RWPE2 (cell line): ENCODE results near the gene LRRC47.

ENCODE experiments used
- ATAC-seq: fragments of 200-7000 bp; cut with Tn5 transposase; 3 replicates; pipeline ENCODE4 v1.9.1; 2021; ENCODE audit warnings: low read depth
- DNase-seq: peaks from one replicate; pipeline ENCODE4 v3.0.0-alpha.2; 2020; ENCODE audit warnings: low spot score
- H3K27ac ChIP-seq: fragments of 450-650 bp; 2 replicates; pipeline ENCODE4 v1.5.1; 2017; ENCODE audit warnings: mild to moderate bottlenecking; ENCODE audit not compliant: poor library complexity, severe bottlenecking
- H3K27me3 ChIP-seq: fragments of 250-450 bp; sonication (Bioruptor Pico); 2 replicates; pipeline ENCODE4 v1.5.1; 2021; ENCODE audit warnings: mild to moderate bottlenecking, moderate library complexity; ENCODE audit not compliant: insufficient read depth, poor library complexity, severe bottlenecking
- H3K36me3 ChIP-seq: fragments of 250-450 bp; sonication (Bioruptor Pico); 2 replicates; pipeline ENCODE4 v1.5.1; 2020; ENCODE audit warnings: low read depth, mild to moderate bottlenecking, moderate library complexity
- H3K4me1 ChIP-seq: fragments of 250-450 bp; sonication (Bioruptor Pico); 2 replicates; pipeline ENCODE4 v1.5.1; 2021; ENCODE audit warnings: mild to moderate bottlenecking, moderate library complexity; ENCODE audit not compliant: insufficient read depth, poor library complexity, severe bottlenecking
- H3K4me3 ChIP-seq: fragments of 250-450 bp; sonication (Bioruptor Pico); 2 replicates; pipeline ENCODE4 v1.5.1; 2021; ENCODE audit warnings: mild to moderate bottlenecking, moderate library complexity; ENCODE audit not compliant: severe bottlenecking
- H3K9me3 ChIP-seq: fragments of 250-450 bp; sonication (Bioruptor Pico); 2 replicates; pipeline ENCODE4 v1.5.1; 2021; ENCODE audit warnings: mild to moderate bottlenecking, moderate library complexity; ENCODE audit not compliant: severe bottlenecking
- CTCF ChIP-seq: fragments of 450-650 bp; IDR thresholded peaks from one replicate; pipeline ENCODE4 v1.5.1; 2017; ENCODE audit warnings: mild to moderate bottlenecking, moderate library complexity; ENCODE audit not compliant: poor library complexity, severe bottlenecking

The LRRC47 gene

GRCh38 chr1:3767328-3767925 is 28.9 kb downstream of the LRRC47 start:
- TF ChIP-seq CTCF, result no peak
- DNase-seq (no peak), ATAC-seq (no peak)
- Histone ChIP-seq H3K4me1 (no peaks in the 10 kb centered on the region), H3K27ac (no peak overlapping the region), H3K36me3 (no peaks in the 10 kb centered on the region), H3K4me3 (no peak overlapping the region), H3K27me3 (peaks cover 5% of the 10 kb centered on the region), H3K9me3 (no peaks in the 10 kb centered on the region)

DNA sequence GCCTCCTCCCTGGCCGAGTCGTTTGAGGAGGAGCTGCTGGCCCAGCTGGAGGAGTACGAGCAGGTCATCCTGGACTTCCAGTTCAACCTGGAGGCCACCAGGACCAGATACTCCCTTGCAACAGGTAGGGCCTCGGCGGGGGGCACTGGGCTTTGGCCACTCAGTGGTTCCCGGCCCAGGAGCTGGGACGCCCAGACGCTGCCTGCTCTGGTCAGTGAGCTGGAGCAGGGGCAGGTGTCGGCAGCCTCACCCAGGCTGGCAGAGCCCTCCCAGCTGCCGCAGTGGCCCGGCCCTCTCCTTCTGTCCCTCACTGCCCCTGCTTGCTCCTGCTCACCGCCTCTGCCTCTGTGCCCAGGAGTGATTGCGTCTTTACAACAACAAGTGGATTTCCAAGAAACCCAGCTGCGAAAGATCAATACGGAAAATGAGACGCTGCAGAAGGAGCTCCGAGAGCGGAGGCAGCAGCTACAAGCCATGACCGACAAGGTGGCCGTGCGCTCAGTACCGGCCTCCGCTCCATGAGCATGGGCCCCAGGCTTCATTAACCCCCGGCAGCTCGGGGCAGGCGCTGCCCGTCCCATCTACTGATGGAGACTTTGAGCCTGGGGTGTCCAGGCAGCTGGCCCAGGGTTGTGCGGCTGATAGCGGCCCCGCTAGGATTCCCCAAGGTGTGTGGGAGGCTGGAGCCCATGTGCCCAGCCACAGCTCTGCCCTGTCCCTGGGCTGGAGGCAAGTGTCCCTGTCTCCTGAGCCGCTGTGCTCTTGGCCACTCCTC is 32.8 kb downstream of the LRRC47 start:
- ATAC-seq (no peak), DNase-seq (peak; percentile 49)
- no peak overlapping the region for H3K4me3 ChIP-seq
- H3K9me3 ChIP-seq, result peaks cover 4% of the 10 kb centered on the region
- TF ChIP-seq CTCF, result no peak
- no peaks in the 10 kb centered on the region for H3K4me1 ChIP-seq
- H3K27ac ChIP-seq, result no peak overlapping the region
- H3K36me3 ChIP-seq, result no peaks in the 10 kb centered on the region
- H3K27me3 ChIP-seq, result peaks cover 11% of the 10 kb centered on the region

DNA sequence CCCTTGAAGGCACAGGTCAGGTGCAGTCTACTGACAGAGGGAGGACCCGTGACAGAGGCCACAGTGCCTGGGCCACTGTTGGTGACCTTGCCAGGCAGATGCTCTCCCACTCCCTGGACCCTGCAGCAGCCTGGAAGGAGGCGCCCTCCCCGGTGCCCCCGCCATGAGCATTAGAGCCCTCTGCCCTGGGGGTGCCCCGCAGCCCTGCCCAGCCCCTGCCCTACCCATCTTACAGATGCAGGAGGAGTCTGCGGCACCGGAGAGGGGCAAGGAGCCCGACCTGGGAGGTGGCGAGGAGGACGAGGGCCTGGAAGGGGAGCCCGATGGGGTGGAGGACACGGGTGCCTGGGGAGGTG is 33.4 kb downstream of the LRRC47 start:
- Histone ChIP-seq H3K27ac (no peak overlapping the region), H3K36me3 (no peaks in the 10 kb centered on the region), H3K9me3 (peaks cover 4% of the 10 kb centered on the region), H3K4me1 (no peaks in the 10 kb centered on the region), H3K27me3 (peaks cover 11% of the 10 kb centered on the region), H3K4me3 (no peak overlapping the region)
- TF ChIP-seq CTCF, result no peak
- DNase-seq (peak; percentile 62), ATAC-seq (no peak)

DNA sequence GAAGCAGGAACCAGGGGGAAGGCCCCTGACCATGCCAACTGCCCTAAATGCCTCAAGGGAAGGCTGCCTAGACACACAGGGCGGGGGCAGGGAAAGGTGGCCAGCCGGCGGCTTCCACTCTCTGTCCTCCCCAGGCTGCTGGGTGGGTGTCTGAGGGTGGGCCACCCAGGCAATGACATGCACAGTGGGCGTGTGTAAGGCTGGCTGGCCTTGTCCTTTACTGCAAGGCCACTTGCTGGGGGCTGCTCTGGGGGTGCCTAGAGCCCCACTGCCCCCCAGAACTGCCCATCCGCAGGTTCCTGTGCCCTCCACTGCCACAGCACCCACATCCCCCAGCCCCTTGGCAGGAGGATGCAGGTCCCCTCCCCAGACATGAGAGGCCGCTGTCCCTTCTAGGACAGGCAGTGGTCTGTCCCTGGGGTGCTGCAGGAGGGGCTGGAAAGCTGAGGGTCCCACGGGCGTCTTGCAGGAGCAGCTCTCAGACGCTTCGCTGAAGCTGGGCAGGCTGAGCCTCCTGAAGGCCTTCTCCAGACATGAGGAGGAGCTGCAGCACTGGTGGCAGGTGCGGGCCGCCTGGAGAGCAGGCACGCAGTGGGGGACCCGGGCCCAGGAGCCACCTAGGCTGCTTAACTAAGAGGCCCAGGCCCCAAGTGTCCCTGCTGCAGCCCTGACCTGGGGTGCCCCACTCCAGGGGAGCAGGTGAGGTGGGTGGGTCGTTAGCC is 34.0 kb downstream of the LRRC47 start:
- no peak for TF ChIP-seq CTCF

More for the DNA sequence above, 34.0 kb downstream of the LRRC47 start:
- H3K4me1 ChIP-seq, result no peaks in the 10 kb centered on the region
- peaks cover 11% of the 10 kb centered on the region for H3K27me3 ChIP-seq
- no peaks in the 10 kb centered on the region for H3K36me3 ChIP-seq
- peaks cover 4% of the 10 kb centered on the region for H3K9me3 ChIP-seq
- DNase-seq, result peak; percentile 56
- H3K4me3 ChIP-seq, result no peak overlapping the region
- no peak for ATAC-seq
- no peak overlapping the region for H3K27ac ChIP-seq
